Measurements from ENCODE around the gene YIPF6. TPM values are rescaled to one million over a fixed set of nuclear protein-coding genes. Genes with fewer than 3 reads are reported as not detected.
"Not testable (repeated sequence)": the region's sequence is repeated elsewhere in the genome, so short reads cannot be mapped to it uniquely, and the experiment has no call there.

YIPF6 gene
- total RNA-seq, 1 donor from 2014 or later: 33.3 TPM

DNA sequence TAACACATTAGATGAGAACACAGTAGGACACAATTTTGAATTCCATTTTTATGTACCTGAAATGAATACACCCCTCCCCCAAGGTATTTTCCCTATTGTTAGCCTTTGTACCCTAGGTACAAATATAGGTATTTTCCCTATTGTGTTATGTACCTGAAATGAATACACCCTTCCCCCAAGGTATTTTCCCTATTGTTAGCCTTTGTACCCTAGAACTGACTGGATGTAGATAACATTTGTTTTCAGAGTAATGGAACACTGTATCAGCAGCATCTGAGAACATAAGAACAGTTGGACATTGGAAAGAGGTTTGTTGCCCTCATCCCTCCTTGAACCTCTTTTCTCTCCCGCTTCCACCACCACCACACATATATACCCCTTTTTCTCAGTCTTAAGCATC is 37.6 kb downstream of the YIPF6 start:
- Mint-ChIP-seq H3K36me3 (peaks cover 1% of the 10 kb centered on the region), H3K4me3 (no peak overlapping the region), H3K4me1 (no peaks in the 10 kb centered on the region), H3K9me3 (peaks cover 10% of the 10 kb centered on the region), H3K27ac (no peak overlapping the region), H3K27me3 (ENCODE audit: low read depth) (no peaks in the 10 kb centered on the region)
- no peak for DNase-seq (ENCODE audit: low spot score in 2 of 2, unreplicated experiment in 2 of 2)
- TF ChIP-seq, protein P1, sequence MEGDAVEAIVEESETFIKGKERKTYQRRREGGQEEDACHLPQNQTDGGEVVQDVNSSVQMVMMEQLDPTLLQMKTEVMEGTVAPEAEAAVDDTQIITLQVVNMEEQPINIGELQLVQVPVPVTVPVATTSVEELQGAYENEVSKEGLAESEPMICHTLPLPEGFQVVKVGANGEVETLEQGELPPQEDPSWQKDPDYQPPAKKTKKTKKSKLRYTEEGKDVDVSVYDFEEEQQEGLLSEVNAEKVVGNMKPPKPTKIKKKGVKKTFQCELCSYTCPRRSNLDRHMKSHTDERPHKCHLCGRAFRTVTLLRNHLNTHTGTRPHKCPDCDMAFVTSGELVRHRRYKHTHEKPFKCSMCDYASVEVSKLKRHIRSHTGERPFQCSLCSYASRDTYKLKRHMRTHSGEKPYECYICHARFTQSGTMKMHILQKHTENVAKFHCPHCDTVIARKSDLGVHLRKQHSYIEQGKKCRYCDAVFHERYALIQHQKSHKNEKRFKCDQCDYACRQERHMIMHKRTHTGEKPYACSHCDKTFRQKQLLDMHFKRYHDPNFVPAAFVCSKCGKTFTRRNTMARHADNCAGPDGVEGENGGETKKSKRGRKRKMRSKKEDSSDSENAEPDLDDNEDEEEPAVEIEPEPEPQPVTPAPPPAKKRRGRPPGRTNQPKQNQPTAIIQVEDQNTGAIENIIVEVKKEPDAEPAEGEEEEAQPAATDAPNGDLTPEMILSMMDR (IDR thresholded peaks at IDR 0.05; ENCODE audit: unreplicated experiment): no peak

DNA sequence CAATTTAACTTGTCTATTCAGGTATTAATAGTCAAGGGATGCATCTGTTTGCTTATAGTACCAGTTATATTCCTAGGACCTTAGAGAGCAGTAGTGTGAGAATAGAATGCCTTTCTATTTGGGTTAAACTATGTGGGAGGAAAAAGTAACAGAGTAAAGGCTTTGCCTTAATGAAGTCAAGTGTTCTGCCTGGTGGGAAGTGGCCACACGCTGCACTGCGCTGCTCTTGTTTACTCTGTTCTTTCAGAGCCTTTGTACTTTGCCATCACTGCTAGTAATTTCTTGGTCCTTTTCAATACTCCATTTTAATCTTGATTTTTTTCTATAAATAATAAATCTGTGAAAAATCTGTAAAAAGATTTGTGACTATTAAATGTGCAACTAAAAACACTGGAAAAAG is 38.0 kb downstream of the YIPF6 start:
- Mint-ChIP-seq H3K27ac (no peak overlapping the region), H3K4me1 (no peaks in the 10 kb centered on the region), H3K36me3 (peaks cover 1% of the 10 kb centered on the region), H3K9me3 (peaks cover 14% of the 10 kb centered on the region), H3K27me3 (ENCODE audit: low read depth) (no peaks in the 10 kb centered on the region), H3K4me3 (no peak overlapping the region)
- no peak for DNase-seq (ENCODE audit: low spot score in 2 of 2, unreplicated experiment in 2 of 2)
- TF ChIP-seq, protein P1 (IDR thresholded peaks at IDR 0.05; ENCODE audit: unreplicated experiment): no peak

DNA sequence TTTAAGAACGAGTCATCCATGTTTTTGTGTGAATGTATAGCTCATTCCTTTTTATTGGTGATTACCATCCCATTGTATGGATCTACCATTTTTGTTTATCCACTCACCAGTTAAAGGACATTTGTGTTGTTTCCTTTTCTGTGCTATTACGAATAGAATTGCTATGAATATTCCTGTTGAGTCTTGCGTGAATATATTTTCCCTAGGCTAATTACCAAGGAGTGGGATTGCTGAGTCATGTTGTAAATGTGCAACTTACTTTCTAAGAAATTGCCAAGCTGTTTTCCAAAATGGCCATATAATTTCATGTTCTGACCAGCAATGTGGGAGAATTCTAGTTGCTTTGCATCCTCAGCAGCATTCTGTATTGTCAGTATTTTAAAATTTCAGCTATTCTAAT is 51.3 kb downstream of the YIPF6 start:
- H3K9me3 Mint-ChIP-seq: peaks cover 32% of the 10 kb centered on the region
- H3K4me1 Mint-ChIP-seq: no peaks in the 10 kb centered on the region
- TF ChIP-seq, protein P1 (IDR thresholded peaks at IDR 0.05; ENCODE audit: unreplicated experiment): no peak
- no peaks in the 10 kb centered on the region for H3K36me3 Mint-ChIP-seq
- H3K4me3 Mint-ChIP-seq: no peak overlapping the region
- no peaks in the 10 kb centered on the region for H3K27me3 Mint-ChIP-seq (ENCODE audit: low read depth)
- no peak overlapping the region for H3K27ac Mint-ChIP-seq
- no peak for DNase-seq (ENCODE audit: low spot score in 2 of 2, unreplicated experiment in 2 of 2)

DNA sequence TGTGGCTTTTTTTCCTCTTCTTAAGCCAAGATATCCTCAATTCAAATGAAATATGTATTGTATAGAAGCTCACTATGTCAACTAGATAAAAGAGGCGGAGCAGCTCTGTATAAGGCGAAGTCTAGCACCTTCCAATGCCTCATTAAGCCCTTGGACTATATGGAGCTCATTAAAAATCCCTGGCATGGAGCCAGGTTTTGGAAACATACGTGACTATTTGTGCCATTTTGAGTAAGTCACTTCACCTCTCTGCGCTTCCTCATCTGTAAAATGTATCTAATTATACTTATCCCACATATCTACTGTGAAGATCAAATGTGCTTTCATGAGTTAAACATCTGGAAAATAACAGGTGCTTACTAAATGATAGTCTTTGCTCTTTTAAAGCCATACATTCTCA is 57.2 kb downstream of the YIPF6 start:
- Mint-ChIP-seq H3K27ac (no peak overlapping the region), H3K9me3 (peaks cover 33% of the 10 kb centered on the region), H3K4me3 (no peak overlapping the region), H3K4me1 (no peaks in the 10 kb centered on the region), H3K27me3 (ENCODE audit: low read depth) (no peaks in the 10 kb centered on the region), H3K36me3 (no peaks in the 10 kb centered on the region)
- no peak for DNase-seq (ENCODE audit: low spot score in 2 of 2, unreplicated experiment in 2 of 2)
- TF ChIP-seq, protein P1 (IDR thresholded peaks at IDR 0.05; ENCODE audit: unreplicated experiment): no peak

DNA sequence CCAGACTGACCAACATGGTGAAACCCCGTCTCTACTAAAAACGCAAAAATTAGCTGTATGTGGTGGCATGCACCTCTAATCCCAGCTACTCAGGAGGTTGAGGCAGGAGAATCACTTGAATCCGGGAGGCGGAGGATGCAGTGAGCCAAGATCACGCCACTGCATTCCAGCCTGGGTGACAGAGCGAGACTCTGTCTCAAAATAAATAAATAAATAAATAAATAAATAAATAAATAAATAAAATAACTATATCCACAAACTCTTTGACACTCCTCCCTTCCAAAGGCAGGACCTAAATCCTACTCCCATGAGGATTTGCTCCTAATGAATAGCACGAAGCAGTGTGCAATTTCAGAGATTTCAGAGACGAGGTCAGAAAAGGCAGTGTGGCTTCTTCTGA is 58.3 kb downstream of the YIPF6 start:
- H3K9me3 Mint-ChIP-seq: peaks cover 38% of the 10 kb centered on the region
- not testable (repeated sequence) for H3K4me1 Mint-ChIP-seq; H3K27me3 Mint-ChIP-seq (ENCODE audit: low read depth); H3K4me3 Mint-ChIP-seq; H3K36me3 Mint-ChIP-seq; DNase-seq (ENCODE audit: low spot score in 2 of 2, unreplicated experiment in 2 of 2); H3K27ac Mint-ChIP-seq

DNA sequence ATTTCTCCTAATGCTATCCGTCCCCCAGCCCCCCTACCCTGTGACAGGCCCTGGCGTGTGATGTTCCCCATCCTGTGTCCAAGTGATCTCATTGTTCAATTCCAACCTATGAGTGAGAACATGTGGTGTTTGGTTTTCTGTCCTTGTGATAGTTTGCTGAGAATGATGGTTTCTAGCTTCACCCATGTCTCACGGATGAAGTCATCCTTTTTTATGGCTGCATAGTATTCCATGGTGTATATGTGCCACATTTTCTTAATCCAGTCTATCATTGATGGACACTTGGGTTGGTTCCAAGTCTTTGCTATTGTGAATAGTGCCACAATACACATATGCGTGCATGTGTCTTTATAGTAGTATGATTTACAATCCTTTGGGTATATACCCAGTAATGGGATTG is 61.1 kb downstream of the YIPF6 start:
- H3K4me3 Mint-ChIP-seq; H3K27me3 Mint-ChIP-seq (ENCODE audit: low read depth); DNase-seq (ENCODE audit: low spot score in 2 of 2, unreplicated experiment in 2 of 2); H3K27ac Mint-ChIP-seq; H3K36me3 Mint-ChIP-seq; H3K4me1 Mint-ChIP-seq: not testable (repeated sequence)
- peaks cover 42% of the 10 kb centered on the region for H3K9me3 Mint-ChIP-seq

DNA sequence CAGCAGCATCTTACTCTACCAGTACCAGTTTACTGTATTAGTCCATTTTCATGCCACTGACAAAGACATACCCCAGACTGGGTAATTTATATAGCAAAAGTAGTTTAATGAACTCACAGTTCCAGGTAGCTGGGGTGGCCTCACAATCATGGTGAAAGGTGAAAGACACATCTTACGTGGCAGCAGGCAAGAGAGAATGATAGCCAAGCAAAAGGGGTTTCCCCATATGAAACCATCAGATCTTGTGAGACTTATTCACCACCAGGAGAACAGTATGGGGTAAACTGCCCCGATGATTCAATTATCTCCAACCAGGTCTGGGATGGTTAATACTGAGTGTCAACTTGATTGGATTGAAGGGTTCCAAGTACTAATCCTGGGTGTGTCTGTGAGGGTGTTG is 69.3 kb downstream of the YIPF6 start:
- no peak overlapping the region for H3K4me3 Mint-ChIP-seq
- peaks cover 38% of the 10 kb centered on the region for H3K9me3 Mint-ChIP-seq
- no peak overlapping the region for H3K27ac Mint-ChIP-seq
- no peaks in the 10 kb centered on the region for H3K4me1 Mint-ChIP-seq
- TF ChIP-seq, protein P1 (IDR thresholded peaks at IDR 0.05; ENCODE audit: unreplicated experiment): no peak
- DNase-seq (ENCODE audit: low spot score in 2 of 2, unreplicated experiment in 2 of 2): no peak
- no peaks in the 10 kb centered on the region for H3K27me3 Mint-ChIP-seq (ENCODE audit: low read depth)
- H3K36me3 Mint-ChIP-seq: no peaks in the 10 kb centered on the region
